Measurements from ENCODE around the gene EXO5.
"Not testable (repeated sequence)": the region's sequence is repeated elsewhere in the genome, so short reads cannot be mapped to it uniquely, and the experiment has no call there.

DNA sequence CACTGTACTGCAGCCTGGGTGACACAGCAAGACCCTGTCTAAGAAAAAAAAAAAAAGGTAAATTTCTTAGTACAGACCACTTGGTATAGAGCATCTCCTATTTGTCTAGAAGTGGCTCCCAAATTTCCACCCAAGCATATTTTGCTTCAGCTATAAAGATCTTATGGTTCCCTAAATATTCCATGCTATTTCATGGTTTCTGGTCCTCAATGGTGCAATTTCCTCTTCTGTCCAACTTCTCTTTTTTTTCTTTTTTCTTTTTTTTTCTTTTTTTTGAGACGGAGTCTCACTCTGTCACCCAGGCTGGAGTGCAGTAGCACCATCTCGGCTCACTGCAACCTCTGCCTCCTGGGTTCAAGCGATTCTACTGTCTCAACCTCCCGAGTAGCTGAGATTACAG lies 5.9 kb upstream of the EXO5 start:
- not testable (repeated sequence) for TF ChIP-seq EP300 (conservative IDR thresholded peaks at IDR 0.05; ENCODE audit: poor library complexity, severe bottlenecking); TAF1 (IDR thresholded peaks at IDR 0.05; ENCODE audit: low read depth); CTCF (IDR thresholded peaks at IDR 0.05; ENCODE audit: poor library complexity, severe bottlenecking); MXI1 (conservative IDR thresholded peaks at IDR 0.05; ENCODE audit: poor library complexity, severe bottlenecking); EZH2 (IDR thresholded peaks at IDR 0.05; ENCODE audit: borderline replicate concordance, insufficient read depth, low read length, poor library complexity, severe bottlenecking)
- TF ChIP-seq, protein P1, sequence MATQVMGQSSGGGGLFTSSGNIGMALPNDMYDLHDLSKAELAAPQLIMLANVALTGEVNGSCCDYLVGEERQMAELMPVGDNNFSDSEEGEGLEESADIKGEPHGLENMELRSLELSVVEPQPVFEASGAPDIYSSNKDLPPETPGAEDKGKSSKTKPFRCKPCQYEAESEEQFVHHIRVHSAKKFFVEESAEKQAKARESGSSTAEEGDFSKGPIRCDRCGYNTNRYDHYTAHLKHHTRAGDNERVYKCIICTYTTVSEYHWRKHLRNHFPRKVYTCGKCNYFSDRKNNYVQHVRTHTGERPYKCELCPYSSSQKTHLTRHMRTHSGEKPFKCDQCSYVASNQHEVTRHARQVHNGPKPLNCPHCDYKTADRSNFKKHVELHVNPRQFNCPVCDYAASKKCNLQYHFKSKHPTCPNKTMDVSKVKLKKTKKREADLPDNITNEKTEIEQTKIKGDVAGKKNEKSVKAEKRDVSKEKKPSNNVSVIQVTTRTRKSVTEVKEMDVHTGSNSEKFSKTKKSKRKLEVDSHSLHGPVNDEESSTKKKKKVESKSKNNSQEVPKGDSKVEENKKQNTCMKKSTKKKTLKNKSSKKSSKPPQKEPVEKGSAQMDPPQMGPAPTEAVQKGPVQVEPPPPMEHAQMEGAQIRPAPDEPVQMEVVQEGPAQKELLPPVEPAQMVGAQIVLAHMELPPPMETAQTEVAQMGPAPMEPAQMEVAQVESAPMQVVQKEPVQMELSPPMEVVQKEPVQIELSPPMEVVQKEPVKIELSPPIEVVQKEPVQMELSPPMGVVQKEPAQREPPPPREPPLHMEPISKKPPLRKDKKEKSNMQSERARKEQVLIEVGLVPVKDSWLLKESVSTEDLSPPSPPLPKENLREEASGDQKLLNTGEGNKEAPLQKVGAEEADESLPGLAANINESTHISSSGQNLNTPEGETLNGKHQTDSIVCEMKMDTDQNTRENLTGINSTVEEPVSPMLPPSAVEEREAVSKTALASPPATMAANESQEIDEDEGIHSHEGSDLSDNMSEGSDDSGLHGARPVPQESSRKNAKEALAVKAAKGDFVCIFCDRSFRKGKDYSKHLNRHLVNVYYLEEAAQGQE (IDR thresholded peaks at IDR 0.05; ENCODE audit: borderline replicate concordance) = not testable (repeated sequence)

Measured in neural cell (in vitro differentiated cells).